Spleen (tissue), 11 donors: ENCODE measurements around the gene AGO3. TPM values are rescaled to one million over a fixed set of nuclear protein-coding genes. Genes with fewer than 3 reads are reported as not detected.
"Not testable (repeated sequence)": the region's sequence is repeated elsewhere in the genome, so short reads cannot be mapped to it uniquely, and the experiment has no call there.

Experiments used
- DNase-seq: peaks from one replicate; pipeline ENCODE4 v3.0.0-alpha.2; 2020
- H3K27ac ChIP-seq, 8 donors: fragments of 200-600 bp; sonication (generic) in 7 of 8; 1 replicate in 4 of 8; 2 replicates in 4 of 8; pipeline versions ENCODE4 v1.5.0 to v1.8.0; 2016 to 2021; ENCODE audit warnings: inconsistent platforms in 4 of 8, mild to moderate bottlenecking in 4 of 8, moderate library complexity in 1 of 8
- H3K27me3 ChIP-seq, 7 donors: fragments of 200-600 bp; sonication (generic) in 6 of 7; replicated peaks in 1 of 7; 1 replicate in 4 of 7; 2 replicates in 3 of 7; pipeline versions ENCODE4 v1.5.0 to v1.8.0; 2016 to 2021; ENCODE audit warnings: inconsistent platforms in 3 of 7, mild to moderate bottlenecking in 1 of 7
- H3K36me3 ChIP-seq, 6 donors: fragments of 200-600 bp; sonication (generic) in 5 of 6; 1 replicate in 4 of 6; 2 replicates in 2 of 6; pipeline versions ENCODE4 v1.5.0 to v1.8.0; 2016 to 2021; ENCODE audit warnings: inconsistent platforms in 2 of 6
- H3K4me1 ChIP-seq, 6 donors: fragments of 200-600 bp; sonication (generic) in 5 of 6; 1 replicate in 3 of 6; 2 replicates in 3 of 6; pipeline versions ENCODE4 v1.5.0 to v1.8.0; 2016 to 2021; ENCODE audit warnings: inconsistent platforms in 3 of 6
- H3K4me3 ChIP-seq, 8 donors: fragments of 200-600 bp; sonication (generic) in 7 of 8; 1 replicate in 4 of 8; 2 replicates in 4 of 8; pipeline versions ENCODE4 v1.5.0 to v1.8.0; 2016 to 2021; ENCODE audit warnings: inconsistent platforms in 4 of 8, mild to moderate bottlenecking in 4 of 8, moderate library complexity in 2 of 8
- H3K9me3 ChIP-seq, 8 donors: fragments of 200-600 bp; sonication (generic) in 7 of 8; 1 replicate in 4 of 8; 2 replicates in 4 of 8; pipeline versions ENCODE4 v1.5.0 to v1.8.0; 2016 to 2021; ENCODE audit warnings: inconsistent platforms in 4 of 8
- CTCF ChIP-seq, 11 experiments: fragments of 200-600 bp in 7 of 11; fragments of 450-650 bp in 4 of 11; sonication (generic) in 4 of 11; IDR thresholded peaks in 8 of 11; conservative IDR thresholded peaks in 3 of 11; 1 replicate in 7 of 11; 2 replicates in 4 of 11; pipeline versions ENCODE4 v1.4.0 to v1.8.0; 2016 to 2021; ENCODE audit warnings: antibody characterized with exemption in 11 of 11, inconsistent platforms in 4 of 11, mild to moderate bottlenecking in 1 of 11
- POLR2A ChIP-seq, 3 donors: fragments of 450-650 bp; IDR thresholded peaks; one replicate each; pipeline ENCODE4 v1.5.1; 2017; ENCODE audit warnings: antibody characterized with exemption in 3 of 3, mild to moderate bottlenecking in 1 of 3
- POLR2AphosphoS5 ChIP-seq, 3 donors: sonication (generic); formaldehyde crosslinking; IDR thresholded peaks; one replicate each; pipeline ENCODE4 v1.5.1; 2017; ENCODE audit warnings: antibody characterized with exemption in 3 of 3
- WGBS, 5 donors: extraction: QIAGEN DNeasy Blood & Tissue Kit in 3 of 5; methylation state at CpG; one replicate each; pipeline versions ENCODE4 v1.1.5 to v1.1.7; 2013 to 2018; 5-methylcytosine and 5-hydroxymethylcytosine counted together
- intact Hi-C: fragments of 100-400 bp; cut with DNase I; formaldehyde crosslinking; loops from one replicate; pipeline ENCODE4 v1.15.0; 2023; ENCODE audit warnings: low total_unique reads
- polyA plus RNA-seq, 3 donors: library from polyadenylated mRNA; stranded (reverse); fragments of 200-250 nt; gene quantifications; one replicate each; pipeline ENCODE4 v1.2.1, GENCODE V29; 2013
- total RNA-seq, 7 donors: library from RNA; depleted of rRNA in 3 of 7; stranded (reverse); fragments of >200 nt in 3 of 7; fragmentation: NEBNext Ultra II Directional in 4 of 7; extraction: Animal tissue kit (Norgen Biotek cat#: 25700) in 4 of 7; gene quantifications; one replicate each; pipeline versions ENCODE4 v1.1.0 to v1.2.1, GENCODE V29; 2016 to 2021
- donor health status: healthy with polysubstance abuse.
- donor health status: DM: no; HTN: no; CAD: no; lungs with moderate emphysema.
- donor health status: DM: no; HTN: no; CAD: no.
- donor health status: Bipolar disorder and iron deficiency.
- donor health status: healthy.
- donor health status: DM: no; HTN: no; CAD: no.
- donor health status: DM: yes; HTN: yes; CAD: no.

AGO3 gene
- total and polyA plus RNA-seq, 10 donors, result 1.5 to 41.1 (median 25.0) TPM

GRCh38 chr1:35959304-35959703, 28.4 kb downstream of the AGO3 start:
- intact Hi-C loops, result no loop called here
- Histone ChIP-seq H3K9me3 (peaks cover 0 to 6% (median 0%) of the 10 kb centered on the region in 8 donors), H3K27me3 (no peaks in the 10 kb centered on the region), H3K27ac (no peak overlapping the region), H3K4me1 (no peaks in the 10 kb centered on the region), H3K36me3 (peaks cover 0 to 22% (median 0%) of the 10 kb centered on the region in 6 donors), H3K4me3 (no peak overlapping the region)
- DNase-seq, result no peak
- WGBS, 5 donors, result 94 to 98% (median 97%) methylated on average over 3 of the region's 3 CpGs
- no peak for TF ChIP-seq POLR2AphosphoS5 (IDR thresholded peaks at IDR 0.05)
- TF ChIP-seq POLR2A (IDR thresholded peaks at IDR 0.05), result no peak
- no peak for TF ChIP-seq CTCF (IDR thresholded peaks at IDR 0.05 in 8 of 11, conservative IDR thresholded peaks at IDR 0.05 in 3 of 11)

GRCh38 chr1:35962952-35963351, 32.0 kb downstream of the AGO3 start:
- 90 to 97% (median 95%) methylated on average over 2 of the region's 2 CpGs for WGBS, 5 donors
- no peak for DNase-seq
- Histone ChIP-seq H3K27ac (no peak overlapping the region), H3K27me3 (no peaks in the 10 kb centered on the region), H3K9me3 (peaks cover 0 to 6% (median 0%) of the 10 kb centered on the region in 8 donors), H3K36me3 (peaks cover 0 to 14% (median 4%) of the 10 kb centered on the region in 6 donors), H3K4me3 (no peak overlapping the region), H3K4me1 (no peaks in the 10 kb centered on the region)
- intact Hi-C loops, result no loop called here
- TF ChIP-seq POLR2AphosphoS5 (IDR thresholded peaks at IDR 0.05), result no peak
- no peak for TF ChIP-seq POLR2A (IDR thresholded peaks at IDR 0.05)
- no peak for TF ChIP-seq CTCF (IDR thresholded peaks at IDR 0.05 in 8 of 11, conservative IDR thresholded peaks at IDR 0.05 in 3 of 11)

GRCh38 chr1:35964277-35964676, 33.4 kb downstream of the AGO3 start:
- intact Hi-C loops, result not testable (repeated sequence)
- 93 to 100% (median 98%) methylated on average over 1 of the region's 1 CpG for WGBS, 5 donors

GRCh38 chr1:35968396-35968795, 37.5 kb downstream of the AGO3 start:
- intact Hi-C loops, result no loop called here
- Histone ChIP-seq H3K4me1 (peaks cover 0 to 5% (median 0%) of the 10 kb centered on the region in 6 donors), H3K36me3 (peaks cover 0 to 55% (median 26%) of the 10 kb centered on the region in 6 donors), H3K9me3 (peaks cover 0 to 6% (median 0%) of the 10 kb centered on the region in 8 donors), H3K4me3 (no peak overlapping the region), H3K27ac (no peak overlapping the region), H3K27me3 (no peaks in the 10 kb centered on the region)
- WGBS, 5 donors, result 96 to 100% (median 99%) methylated on average over 1 of the region's 1 CpG
- DNase-seq, result no peak
- TF ChIP-seq POLR2A (IDR thresholded peaks at IDR 0.05) (no peak), POLR2AphosphoS5 (IDR thresholded peaks at IDR 0.05) (no peak), CTCF (IDR thresholded peaks at IDR 0.05 in 8 of 11, conservative IDR thresholded peaks at IDR 0.05 in 3 of 11) (no peak)

More at GRCh38 chr1:35964277-35964676, 33.4 kb downstream of the AGO3 start:
- H3K4me1 ChIP-seq, H3K9me3 ChIP-seq, H3K27ac ChIP-seq, DNase-seq, H3K27me3 ChIP-seq, H3K4me3 ChIP-seq: not testable (repeated sequence)
- H3K36me3 ChIP-seq, result peaks cover 0 to 23% (median 11%) of the 10 kb centered on the region in 6 donors

GRCh38 chr1:35971601-35972000, 40.7 kb downstream of the AGO3 start:
- Histone ChIP-seq H3K27me3 (no peaks in the 10 kb centered on the region), H3K4me1 (peaks cover 0 to 5% (median 0%) of the 10 kb centered on the region in 6 donors), H3K27ac (no peak overlapping the region), H3K4me3 (no peak overlapping the region), H3K36me3 (peaks cover 0 to 82% (median 37%) of the 10 kb centered on the region in 6 donors), H3K9me3 (peaks cover 0 to 6% (median 0%) of the 10 kb centered on the region in 8 donors)
- WGBS, 5 donors, result 76 to 91% (median 88%) methylated on average over 2 of the region's 2 CpGs
- DNase-seq, result no peak
- intact Hi-C loops, result no loop called here
- no peak for TF ChIP-seq CTCF (IDR thresholded peaks at IDR 0.05 in 8 of 11, conservative IDR thresholded peaks at IDR 0.05 in 3 of 11)
- no peak for TF ChIP-seq POLR2A (IDR thresholded peaks at IDR 0.05)
- TF ChIP-seq POLR2AphosphoS5 (IDR thresholded peaks at IDR 0.05), result no peak

GRCh38 chr1:35972631-35973030, 41.7 kb downstream of the AGO3 start:
- H3K27ac ChIP-seq, H3K4me1 ChIP-seq, intact Hi-C loops, H3K9me3 ChIP-seq, H3K4me3 ChIP-seq, DNase-seq, H3K27me3 ChIP-seq: not testable (repeated sequence)
- 95 to 99% (median 97%) methylated on average over 3 of the region's 3 CpGs for WGBS, 5 donors
- H3K36me3 ChIP-seq, result peaks cover 0 to 80% (median 36%) of the 10 kb centered on the region in 6 donors
